Stimulated activated CD4-positive, alpha-beta T cell treated with anti-CD3 and anti-CD28 coated beads, Interleukin-15, amount 100 ng/mL, for 24 hours (primary cell): ENCODE results near the gene COQ10B.
A peak's percentile ranks its signal among the peaks of the same experiment; 100 is the strongest.

Source experiments
- DNase-seq: peaks from one replicate; pipeline ENCODE4 v3.0.0-alpha.2; 2020

The COQ10B gene

GRCh38 chr2:197502685-197503084, 49.3 kb downstream of the COQ10B start:
- no peak for DNase-seq

- no peak for DNase-seq
Measured at GRCh38 chr2:197504000-197504399, 50.6 kb downstream of the COQ10B start.

- DNase-seq, result no peak
Measured at GRCh38 chr2:197504512-197504911, 51.2 kb downstream of the COQ10B start.

- no peak for DNase-seq
Measured at GRCh38 chr2:197506658-197507057, 53.3 kb downstream of the COQ10B start.

GRCh38 chr2:197513915-197514314, 60.6 kb downstream of the COQ10B start:
- no peak for DNase-seq

- DNase-seq, result no peak
Measured at GRCh38 chr2:197514754-197515153, 61.4 kb downstream of the COQ10B start.

- DNase-seq, result no peak
Measured at GRCh38 chr2:197515315-197515738, 62.0 kb downstream of the COQ10B start.

GRCh38 chr2:197515739-197516392, 62.5 kb downstream of the COQ10B start, which contains the start of gene MOB4:
TSS of gene MOB4 (plus strand) at chr2:197516066. CDS start at chr2:197516087, 21 bp downstream.
- DNase-seq, result peak; percentile 95

- DNase-seq, result peak; percentile 35
Measured at GRCh38 chr2:197516393-197516761, 63.0 kb downstream of the COQ10B start.

- no peak for DNase-seq
Measured at GRCh38 chr2:197517150-197517549, 63.8 kb downstream of the COQ10B start.
